BJ (cell line): ENCODE data around the gene SPIN2A. TPM values are rescaled to one million over a fixed set of nuclear protein-coding genes. Genes with fewer than 3 reads are reported as not detected.
"Not testable (repeated sequence)": the region's sequence is repeated elsewhere in the genome, so short reads cannot be mapped to it uniquely, and the experiment has no call there.

Experiments
- CTCF ChIA-PET: fragments of 350-600 bp; formaldehyde crosslinking; extraction: SDS; loops from one replicate; lab custom pipeline; 2021; ENCODE audit warnings: antibody characterized with exemption, inconsistent platforms; lab: Yijun Ruan, JAX
- POLR2A ChIA-PET: fragments of 300-600 bp; sonication (Branson Sonifier 250); formaldehyde crosslinking; extraction: SDS; loops from one replicate; lab custom pipeline; 2021; ENCODE audit warnings: antibody characterized with exemption; lab: Charles Lee
- DNase-seq: peaks from one replicate; pipeline ENCODE4 v3.0.0-alpha.2; 2011; ENCODE audit warnings: low read depth
- H3K27me3 ChIP-seq: 2 replicates; pipeline ENCODE4 v1.6.0; 2011; ENCODE audit warnings: low read length; ENCODE audit not compliant: control insufficient read depth, insufficient read depth
- H3K36me3 ChIP-seq: 2 replicates; pipeline ENCODE4 v1.5.1; 2011; ENCODE audit warnings: low read length; ENCODE audit not compliant: control insufficient read depth, insufficient read depth
- H3K4me3 ChIP-seq: 2 replicates; pipeline ENCODE4 v1.5.1; 2011; ENCODE audit warnings: low read depth, mild to moderate bottlenecking, control low read depth, low read length
- polyA plus RNA-seq: library from polyadenylated mRNA; depleted of rRNA; stranded (reverse); fragments of >200 nt; gene quantifications from 2 replicates; pipeline ENCODE4 v1.2.3, GENCODE V29; 2011; rRNA removed
- TF ChIP-seq, protein P1 (sequence below): IDR thresholded peaks from 2 replicates; pipeline ENCODE4 v1.5.1; 2011; ENCODE audit warnings: low read depth, mild to moderate bottlenecking, control low read depth, inconsistent platforms, low read length, moderate library complexity; ENCODE audit not compliant: insufficient read depth

The SPIN2A gene
- polyA plus RNA-seq, 1 experiment, result 1.2 TPM

GRCh38 chrX:57119416-57119815 lies 17.8 kb downstream of the SPIN2A start:
- TF ChIP-seq, protein P1, sequence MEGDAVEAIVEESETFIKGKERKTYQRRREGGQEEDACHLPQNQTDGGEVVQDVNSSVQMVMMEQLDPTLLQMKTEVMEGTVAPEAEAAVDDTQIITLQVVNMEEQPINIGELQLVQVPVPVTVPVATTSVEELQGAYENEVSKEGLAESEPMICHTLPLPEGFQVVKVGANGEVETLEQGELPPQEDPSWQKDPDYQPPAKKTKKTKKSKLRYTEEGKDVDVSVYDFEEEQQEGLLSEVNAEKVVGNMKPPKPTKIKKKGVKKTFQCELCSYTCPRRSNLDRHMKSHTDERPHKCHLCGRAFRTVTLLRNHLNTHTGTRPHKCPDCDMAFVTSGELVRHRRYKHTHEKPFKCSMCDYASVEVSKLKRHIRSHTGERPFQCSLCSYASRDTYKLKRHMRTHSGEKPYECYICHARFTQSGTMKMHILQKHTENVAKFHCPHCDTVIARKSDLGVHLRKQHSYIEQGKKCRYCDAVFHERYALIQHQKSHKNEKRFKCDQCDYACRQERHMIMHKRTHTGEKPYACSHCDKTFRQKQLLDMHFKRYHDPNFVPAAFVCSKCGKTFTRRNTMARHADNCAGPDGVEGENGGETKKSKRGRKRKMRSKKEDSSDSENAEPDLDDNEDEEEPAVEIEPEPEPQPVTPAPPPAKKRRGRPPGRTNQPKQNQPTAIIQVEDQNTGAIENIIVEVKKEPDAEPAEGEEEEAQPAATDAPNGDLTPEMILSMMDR, result no peak
- no peaks in the 10 kb centered on the region for H3K36me3 ChIP-seq
- POLR2A ChIA-PET, result no interaction called here
- CTCF ChIA-PET, result no interaction called here
- H3K4me3 ChIP-seq, result no peak overlapping the region
- H3K27me3 ChIP-seq, result no peaks in the 10 kb centered on the region
- DNase-seq, result no peak

- H3K36me3 ChIP-seq, POLR2A ChIA-PET, H3K4me3 ChIP-seq, H3K27me3 ChIP-seq, CTCF ChIA-PET, DNase-seq: not testable (repeated sequence)
Observed at GRCh38 chrX:57117566-57117965, 19.6 kb downstream of the SPIN2A start.

GRCh38 chrX:57104921-57105398 lies 32.2 kb downstream of the SPIN2A start:
- no peaks in the 10 kb centered on the region; the same call in 1 of the 2 replicates for H3K36me3 ChIP-seq
- ChIA-PET CTCF (no interaction called here), POLR2A (no interaction called here)
- no peak for DNase-seq
- TF ChIP-seq, protein P1, result no peak
- H3K4me3 ChIP-seq, result no peak overlapping the region
- H3K27me3 ChIP-seq, result no peaks in the 10 kb centered on the region

DNA sequence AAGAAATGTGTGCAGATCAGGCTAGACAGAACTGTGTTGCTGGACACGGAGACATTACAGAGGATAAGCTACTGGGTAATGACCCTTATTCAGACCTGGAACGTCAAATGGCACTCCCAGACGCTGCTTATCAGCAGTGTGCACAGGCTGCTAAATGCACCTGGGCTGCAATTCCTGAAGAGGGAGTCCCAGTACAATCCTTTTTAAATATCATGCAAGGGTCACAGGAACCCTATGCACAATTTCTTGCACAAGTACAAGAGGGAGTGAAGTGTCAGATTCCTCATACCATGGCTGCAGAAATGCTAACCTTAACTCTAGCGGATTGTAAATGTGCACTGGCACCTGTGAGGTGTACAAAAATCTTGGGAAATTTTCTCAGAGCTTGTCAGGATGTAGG lies 32.8 kb downstream of the SPIN2A start:
- ChIA-PET POLR2A (no interaction called here), CTCF (no interaction called here)
- H3K4me3 ChIP-seq, result no peak overlapping the region
- DNase-seq, result no peak
- no peaks in the 10 kb centered on the region; the same call in 1 of the 2 replicates for H3K36me3 ChIP-seq
- no peaks in the 10 kb centered on the region for H3K27me3 ChIP-seq
- TF ChIP-seq, protein P1, result no peak

GRCh38 chrX:57103489-57103888 lies 33.7 kb downstream of the SPIN2A start:
- POLR2A ChIA-PET, result no interaction called here

GRCh38 chrX:57102918-57103317 lies 34.3 kb downstream of the SPIN2A start:
- H3K36me3 ChIP-seq, H3K27me3 ChIP-seq, DNase-seq, H3K4me3 ChIP-seq, POLR2A ChIA-PET, CTCF ChIA-PET: not testable (repeated sequence)

More at GRCh38 chrX:57103489-57103888, 33.7 kb downstream of the SPIN2A start:
- CTCF ChIA-PET, result no interaction called here
- DNase-seq, result no peak
- Histone ChIP-seq H3K4me3 (no peak overlapping the region), H3K27me3 (no peaks in the 10 kb centered on the region), H3K36me3 (no peaks in the 10 kb centered on the region)
- TF ChIP-seq, protein P1, result no peak

Other genes starting within 250 kb of the SPIN2A start
- gene SPIN3, start 141.9 kb downstream of the SPIN2A start, polyA plus RNA-seq, result 7.6 and 8.6 TPM in 2 replicates
- 5.8 and 8.8 TPM in 2 replicates for gene SPIN2B, start 15.8 kb downstream of the SPIN2A start, polyA plus RNA-seq
- gene FAAH2, start 149.3 kb upstream of the SPIN2A start, polyA plus RNA-seq, result not detected in 2 replicates